IMR-90 (cell line): ENCODE data around the gene MEF2D. TPM values are rescaled to one million over a fixed set of nuclear protein-coding genes. Genes with fewer than 3 reads are reported as not detected.

Experiments
- ATAC-seq: fragments of 200-7000 bp; cut with Tn5 transposase; 2 replicates; pipeline ENCODE4 v1.9.1; 2020; ENCODE audit warnings: low read depth, mild to moderate bottlenecking, moderate library complexity
- BruUV-seq: library from RNA; stranded (reverse); fragments of 400-500 nt; replicated peaks from 2 replicates; lab custom pipeline; 2021; lab: Mats Ljungman, UMichigan
- CTCF ChIA-PET: fragments of 300-600 bp; formaldehyde crosslinking; extraction: SDS; loops from one replicate; lab custom pipeline; 2021; ENCODE audit warnings: antibody characterized with exemption; lab: Yijun Ruan, JAX
- POLR2A ChIA-PET: fragments of 300-600 bp; sonication (Branson Sonifier 250); formaldehyde crosslinking; loops from one replicate; lab custom pipeline; 2022; ENCODE audit warnings: antibody characterized with exemption; ENCODE audit not compliant: unreplicated experiment; lab: Charles Lee
- DNase-seq: peaks from one replicate; pipeline ENCODE4 v3.0.0; 2013
- H2AFZ ChIP-seq: replicated peaks from 2 replicates; pipeline ENCODE3; 2013; ENCODE audit warnings: low read length, mild to moderate bottlenecking; ENCODE audit not compliant: poor library complexity
- H2AK5ac ChIP-seq: 2 replicates; pipeline ENCODE4 v1.6.1; 2013; ENCODE audit warnings: low read depth, low read length, inconsistent platforms
- H2AK9ac ChIP-seq: replicated peaks from 2 replicates; pipeline ENCODE3; 2013; ENCODE audit warnings: mild to moderate bottlenecking, low read depth, low read length, moderate library complexity; ENCODE audit not compliant: poor library complexity
- H2BK120ac ChIP-seq: 2 replicates; pipeline ENCODE4 v1.6.1; 2013; ENCODE audit warnings: low read depth, low read length, inconsistent platforms
- H2BK15ac ChIP-seq: 3 replicates; pipeline ENCODE4 v1.6.1; 2013; ENCODE audit warnings: low read depth, low read length, inconsistent platforms
- H2BK20ac ChIP-seq: 2 replicates; pipeline ENCODE4 v1.6.1; 2013; ENCODE audit warnings: low read depth, mild to moderate bottlenecking, inconsistent platforms, low read length, moderate library complexity
- H2BK5ac ChIP-seq: 2 replicates; pipeline ENCODE4 v1.6.1; 2013; ENCODE audit warnings: mild to moderate bottlenecking, low read depth, low read length, inconsistent platforms; ENCODE audit not compliant: poor library complexity, severe bottlenecking
- H3K14ac ChIP-seq: replicated peaks from 2 replicates; pipeline ENCODE4 v1.6.1; 2013; ENCODE audit warnings: low read depth, low read length, inconsistent platforms
- H3K18ac ChIP-seq: 2 replicates; pipeline ENCODE4 v1.6.1; 2013; ENCODE audit warnings: low read depth, low read length, control low read depth
- H3K23ac ChIP-seq: 2 replicates; pipeline ENCODE4 v1.6.1; 2013; ENCODE audit warnings: low read depth, low read length, inconsistent platforms
- H3K27ac ChIP-seq: 2 replicates; pipeline ENCODE4 v1.5.1; 2013; ENCODE audit warnings: mild to moderate bottlenecking, control low read depth, low read length; ENCODE audit not compliant: insufficient read depth
- H3K27me3 ChIP-seq: 2 replicates; pipeline ENCODE4 v1.6.1; 2013; ENCODE audit warnings: low read length; ENCODE audit not compliant: control insufficient read depth, insufficient read depth
- H3K36me3 ChIP-seq: 2 replicates; pipeline ENCODE4 v1.6.1; 2013; ENCODE audit warnings: low read length, mixed read lengths; ENCODE audit not compliant: control insufficient read depth, insufficient read depth
- H3K4ac ChIP-seq: 2 replicates; pipeline ENCODE4 v1.6.1; 2013; ENCODE audit warnings: low read depth, low read length, inconsistent platforms
- H3K4me1 ChIP-seq: 2 replicates; pipeline ENCODE4 v1.6.1; 2013; ENCODE audit warnings: low read length, mixed read lengths; ENCODE audit not compliant: control insufficient read depth, insufficient read depth
- H3K4me2 ChIP-seq: 2 replicates; pipeline ENCODE4 v1.6.1; 2013; ENCODE audit warnings: low read depth, mild to moderate bottlenecking, control low read depth, low read length, moderate library complexity
- H3K4me3 ChIP-seq: 2 replicates; pipeline ENCODE4 v1.5.1; 2013; ENCODE audit warnings: low read depth, mild to moderate bottlenecking, control low read depth, low read length, moderate library complexity; ENCODE audit not compliant: insufficient read depth
- H3K56ac ChIP-seq: 2 replicates; pipeline ENCODE4 v1.6.1; 2013; ENCODE audit warnings: low read length, inconsistent platforms; ENCODE audit not compliant: insufficient read depth; ENCODE audit errors: extremely low read depth
- H3K79me1 ChIP-seq, 2 experiments: 2 replicates each; pipeline ENCODE4 v1.6.1; 2013; ENCODE audit warnings: low read length in 2 of 2, inconsistent platforms in 1 of 2, low read depth in 1 of 2
- H3K9ac ChIP-seq: 2 replicates; pipeline ENCODE4 v1.6.1; 2013; ENCODE audit warnings: low read depth, low read length, control low read depth
- H3K9me1 ChIP-seq: 2 replicates; pipeline ENCODE4 v1.6.1; 2013; ENCODE audit warnings: low read length, inconsistent platforms; ENCODE audit not compliant: insufficient read depth
- H3K9me3 ChIP-seq: 2 replicates; pipeline ENCODE4 v1.6.1; 2013; ENCODE audit warnings: low read length; ENCODE audit not compliant: control insufficient read depth, insufficient read depth
- H4K20me1 ChIP-seq: 2 replicates; pipeline ENCODE4 v1.6.1; 2013; ENCODE audit warnings: low read length, inconsistent platforms; ENCODE audit not compliant: insufficient read depth
- H4K5ac ChIP-seq: 2 replicates; pipeline ENCODE4 v1.6.1; 2013; ENCODE audit warnings: mild to moderate bottlenecking, low read depth, low read length, control low read depth
- H4K8ac ChIP-seq, 2 experiments: 2 replicates each; pipeline ENCODE4 v1.6.1; 2013; ENCODE audit warnings: low read depth in 2 of 2, low read length in 2 of 2, control low read depth in 1 of 2, inconsistent platforms in 1 of 2
- H4K91ac ChIP-seq: 2 replicates; pipeline ENCODE4 v1.6.1; 2013; ENCODE audit warnings: low read depth, low read length, inconsistent platforms; ENCODE audit not compliant: insufficient read depth
- FOS ChIP-seq: fragments of 150-350 bp; IDR thresholded peaks from 2 replicates; pipeline ENCODE4 v1.6.1; 2016; ENCODE audit warnings: low read depth, low read length
- MAFK ChIP-seq: IDR thresholded peaks from 2 replicates; pipeline ENCODE4 v1.6.1; 2012; ENCODE audit warnings: low read depth, low read length, improper control_type of control experiment
- NFE2L2 ChIP-seq: fragments of 150-350 bp; IDR thresholded peaks from 2 replicates; pipeline ENCODE4 v1.6.1; 2016; ENCODE audit warnings: low read depth, mild to moderate bottlenecking, low read length
- POLR2A ChIP-seq: IDR thresholded peaks from 2 replicates; pipeline ENCODE4 v1.6.1; 2012; ENCODE audit warnings: mild to moderate bottlenecking, low read depth, low read length
- RCOR1 ChIP-seq: IDR thresholded peaks from 2 replicates; pipeline ENCODE4 v1.6.1; 2012; ENCODE audit warnings: mild to moderate bottlenecking, low read length, improper control_type of control experiment; ENCODE audit not compliant: insufficient replicate concordance
- RFX5 ChIP-seq: IDR thresholded peaks from 2 replicates; pipeline ENCODE4 v1.8.0; 2012; ENCODE audit warnings: low read depth, mild to moderate bottlenecking, low read length, moderate library complexity
- WGBS, 2 experiments: methylation state at CpG; one replicate each; pipeline versions ENCODE4 v1.1.5 to v1.1.7; 2013; ENCODE audit warnings: missing lambda C conversion rate in 2 of 2; ENCODE audit not compliant: insufficient read length in 1 of 2; ENCODE audit errors: extremely low coverage in 2 of 2; 5-methylcytosine and 5-hydroxymethylcytosine counted together
- dilution Hi-C: fragments of 300-500 bp; cut with HindIII; formaldehyde crosslinking; loops from one replicate; pipeline ENCODE4 v1.14.3; 2018; ENCODE audit warnings: low sequenced_read_pairs; ENCODE audit not compliant: unreplicated experiment
- in situ Hi-C: fragments of 300-500 bp; cut with MboI; formaldehyde crosslinking; loops from 3 replicates; pipeline ENCODE4 v1.14.3; 2019; ENCODE audit warnings: low sequenced_read_pairs, inconsistent platforms, mixed read lengths
- intact Hi-C: fragments of 100-400 bp; cut with micrococcal nuclease; formaldehyde crosslinking; loops from 2 replicates; pipeline ENCODE4 v1.10.0; 2022
- polyA plus RNA-seq, 3 experiments: library from polyadenylated mRNA; depleted of rRNA; stranded (reverse); fragments of >200 nt; gene quantifications; 2 replicates each; pipeline ENCODE4 v1.2.3, GENCODE V29; 2012; ENCODE audit warnings: low replicate concordance in 1 of 3
- total RNA-seq: library from RNA; depleted of rRNA; stranded (reverse); fragments of >200 nt; gene quantifications from 2 replicates; pipeline ENCODE4 v1.2.3, GENCODE V29; 2012
- TF ChIP-seq, protein P1 (sequence below): fragments of 150-350 bp; IDR thresholded peaks from 2 replicates; pipeline ENCODE4 v1.6.1; 2017; ENCODE audit warnings: mild to moderate bottlenecking, antibody characterized with exemption, low read length, low read depth

The MEF2D gene
- total and polyA plus RNA-seq, 2 of the 4 experiments (the other 2 are of a cell fraction), result 2.9 to 20.0 TPM

DNA sequence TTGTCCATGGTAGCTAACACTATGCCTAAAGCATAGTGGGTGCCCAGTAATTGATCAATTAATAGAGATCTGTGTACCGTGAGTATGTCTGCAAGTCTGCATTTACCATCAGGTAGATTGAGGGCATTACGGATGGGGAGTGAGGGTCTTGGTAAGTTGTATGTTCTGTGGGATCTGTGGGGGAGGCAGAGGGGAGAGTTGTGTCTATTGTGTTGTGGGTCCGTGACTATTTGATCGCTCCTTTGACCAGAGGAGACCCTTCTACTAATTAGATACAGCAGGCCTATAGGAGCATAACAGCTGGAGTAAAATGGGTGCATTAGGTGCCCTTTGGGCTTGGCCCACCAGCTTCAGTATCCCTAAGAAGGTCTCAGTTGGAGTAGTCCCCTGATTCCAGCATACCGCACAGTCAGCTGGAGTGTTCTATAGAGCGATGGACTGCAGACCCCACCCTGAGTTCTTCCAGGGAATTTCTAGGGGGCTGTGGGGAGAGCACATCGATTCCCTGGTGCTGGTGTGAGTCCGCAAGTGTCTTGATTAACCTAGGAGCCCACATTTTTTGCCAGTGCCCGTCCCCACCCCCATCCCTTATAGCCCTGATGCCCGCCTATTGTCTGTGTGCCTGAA, 75.7 kb downstream of the MEF2D start:
- H3K23ac ChIP-seq, result no peak overlapping the region
- H4K20me1 ChIP-seq, result no peaks in the 10 kb centered on the region
- H3K79me1 ChIP-seq, result no peaks in the 10 kb centered on the region
- no peak overlapping the region for H3K18ac ChIP-seq
- intact Hi-C loops (no loop called here), dilution Hi-C loops (no loop called here), in situ Hi-C loops (no loop called here)
- H2AFZ ChIP-seq, result no peak overlapping the region
- no peak overlapping the region for H4K5ac ChIP-seq
- POLR2A ChIA-PET, result interaction anchor here (0.5 kb wide), 1 partner anchor 810 kb away, joined by 3 read pairs; no protein-coding TSS in a partner anchor
- no peak overlapping the region for H2AK9ac ChIP-seq
- H3K14ac ChIP-seq, result no peak overlapping the region
- H3K9ac ChIP-seq, result no peak overlapping the region
- H4K8ac ChIP-seq, result no peak overlapping the region
- ATAC-seq (no peak), DNase-seq (no peak)
- no peak for TF ChIP-seq RFX5
- TF ChIP-seq MAFK, result no peak
- TF ChIP-seq, protein P1, sequence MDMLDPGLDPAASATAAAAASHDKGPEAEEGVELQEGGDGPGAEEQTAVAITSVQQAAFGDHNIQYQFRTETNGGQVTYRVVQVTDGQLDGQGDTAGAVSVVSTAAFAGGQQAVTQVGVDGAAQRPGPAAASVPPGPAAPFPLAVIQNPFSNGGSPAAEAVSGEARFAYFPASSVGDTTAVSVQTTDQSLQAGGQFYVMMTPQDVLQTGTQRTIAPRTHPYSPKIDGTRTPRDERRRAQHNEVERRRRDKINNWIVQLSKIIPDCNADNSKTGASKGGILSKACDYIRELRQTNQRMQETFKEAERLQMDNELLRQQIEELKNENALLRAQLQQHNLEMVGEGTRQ, result no peak
- no peak for TF ChIP-seq RCOR1
- no peak for TF ChIP-seq NFE2L2
- TF ChIP-seq POLR2A, result no peak
- no peak for TF ChIP-seq FOS
- 100% methylated on average over 1 of the region's 10 CpGs; no CpG with 5 or more reads in 1 of the 2 experiments for WGBS, 2 experiments
- no peak overlapping the region for H3K4me3 ChIP-seq
- no peak overlapping the region for H3K4ac ChIP-seq
- H3K9me1 ChIP-seq, result no peaks in the 10 kb centered on the region
- no peak overlapping the region for H2BK20ac ChIP-seq
- H2BK5ac ChIP-seq, result no peak overlapping the region
- H2AK5ac ChIP-seq, result no peak overlapping the region
- BruUV-seq, result no TSS peak
- H3K27ac ChIP-seq, result no peak overlapping the region
- peaks cover 10% of the 10 kb centered on the region for H3K9me3 ChIP-seq
- no peaks in the 10 kb centered on the region for H3K36me3 ChIP-seq
- CTCF ChIA-PET, result interaction anchor here (1.4 kb wide), 1 partner anchor 21 kb away, joined by 3 read pairs; no protein-coding TSS in a partner anchor
- peaks cover 1% of the 10 kb centered on the region; the same call in 1 of the 2 replicates for H3K4me1 ChIP-seq
- H2BK15ac ChIP-seq, result no peak overlapping the region
- H4K91ac ChIP-seq, result no peak overlapping the region
- H3K56ac ChIP-seq, result no peak overlapping the region
- no peak overlapping the region for H2BK120ac ChIP-seq
- H3K4me2 ChIP-seq, result no peak overlapping the region
- peaks cover 94% of the 10 kb centered on the region for H3K27me3 ChIP-seq
